KG1 (cell line): Measurements from ENCODE around the gene PRDM9.
"Not testable (repeated sequence)": the region's sequence is repeated elsewhere in the genome, so short reads cannot be mapped to it uniquely, and the experiment has no call there.

ENCODE experiments used
- DNase-seq: peaks from one replicate; lab custom pipeline; 2025; lab: John Stamatoyannopoulos, UW

Gene PRDM9

GRCh38 chr5:23527216-23527920, 20.0 kb downstream of the PRDM9 start:
- not testable (repeated sequence) for DNase-seq

GRCh38 chr5:23528677-23529076, 21.3 kb downstream of the PRDM9 start:
- DNase-seq: no peak

- no peak for DNase-seq
These were observed 23.2 kb downstream of the PRDM9 start for GRCh38 chr5:23530571-23530970.

- DNase-seq: no peak
These were observed 63.6 kb downstream of the PRDM9 start for GRCh38 chr5:23571059-23571458.
